ACC112 (cell line): ENCODE results near the gene PLEKHA6.

Experiments used
- H2AFZ ChIP-seq: fragments of 200-600 bp; sonication (generic); one replicate; pipeline ENCODE4 v1.6.0; 2017; ENCODE audit warnings: antibody characterized with exemption, low read length; ENCODE audit not compliant: unreplicated experiment
- H3K27ac ChIP-seq: fragments of 200-600 bp; sonication (generic); 2 replicates; pipeline ENCODE4 v1.5.1; 2014; ENCODE audit warnings: low read depth, mild to moderate bottlenecking, antibody characterized with exemption, low read length, moderate library complexity
- H3K27me3 ChIP-seq: fragments of 200-600 bp; sonication (generic); 2 replicates; pipeline ENCODE4 v1.6.1; 2014; ENCODE audit warnings: mild to moderate bottlenecking, antibody characterized with exemption, low read length, moderate library complexity, mixed read lengths; ENCODE audit not compliant: insufficient read depth
- H3K36me3 ChIP-seq: fragments of 200-600 bp; sonication (generic); 2 replicates; pipeline ENCODE4 v1.6.1; 2016; ENCODE audit warnings: mild to moderate bottlenecking, antibody characterized with exemption, low read length, moderate library complexity, mixed read lengths; ENCODE audit not compliant: insufficient read depth
- H3K4me1 ChIP-seq: fragments of 200-600 bp; sonication (generic); one replicate; pipeline ENCODE4 v1.6.1; 2016; ENCODE audit warnings: low read length, mixed read lengths; ENCODE audit not compliant: insufficient read depth, unreplicated experiment, control insufficient read depth
- H3K4me3 ChIP-seq: fragments of 200-600 bp; sonication (generic); 2 replicates; pipeline ENCODE4 v1.5.1; 2014; ENCODE audit warnings: mild to moderate bottlenecking, low read depth, low read length
- H3K79me2 ChIP-seq: fragments of 200-600 bp; sonication (generic); one replicate; pipeline ENCODE4 v1.6.0; 2016; ENCODE audit warnings: low read length; ENCODE audit not compliant: control insufficient read depth, unreplicated experiment, insufficient read depth

Gene PLEKHA6

GRCh38 chr1:204296431-204296988, 63.2 kb downstream of the PLEKHA6 start:
- Histone ChIP-seq H3K27ac (no peak overlapping the region), H3K4me3 (no peak overlapping the region), H2AFZ (no peak overlapping the region), H3K4me1 (peaks cover 32% of the 10 kb centered on the region), H3K79me2 (no peaks in the 10 kb centered on the region), H3K36me3 (no peaks in the 10 kb centered on the region), H3K27me3 (peaks cover 35% of the 10 kb centered on the region)

- Histone ChIP-seq H3K4me3 (no peak overlapping the region), H3K36me3 (no peaks in the 10 kb centered on the region), H3K27ac (no peak overlapping the region), H3K4me1 (peaks cover 32% of the 10 kb centered on the region), H2AFZ (no peak overlapping the region), H3K79me2 (no peaks in the 10 kb centered on the region), H3K27me3 (peaks cover 34% of the 10 kb centered on the region)
These were observed 64.1 kb downstream of the PLEKHA6 start for GRCh38 chr1:204295671-204296070.

GRCh38 chr1:204294357-204294756, 65.4 kb downstream of the PLEKHA6 start:
- peaks cover 32% of the 10 kb centered on the region for H3K4me1 ChIP-seq
- peak overlapping the region; percentile 8; the same call in 1 of the 2 replicates for H3K4me3 ChIP-seq
- peak overlapping the region; percentile 57; the same call in 1 of the 2 replicates for H3K27ac ChIP-seq
- H3K27me3 ChIP-seq = peaks cover 29% of the 10 kb centered on the region
- no peak overlapping the region for H2AFZ ChIP-seq
- no peaks in the 10 kb centered on the region for H3K79me2 ChIP-seq
- H3K36me3 ChIP-seq = no peaks in the 10 kb centered on the region

- no peaks in the 10 kb centered on the region for H3K79me2 ChIP-seq
- H2AFZ ChIP-seq = no peak overlapping the region
- no peaks in the 10 kb centered on the region for H3K36me3 ChIP-seq
- H3K27me3 ChIP-seq = peaks cover 30% of the 10 kb centered on the region
- peak overlapping the region; percentile 57; the same call in 1 of the 2 replicates for H3K27ac ChIP-seq
- H3K4me3 ChIP-seq = peak overlapping the region; percentile 8; the same call in 1 of the 2 replicates
- peaks cover 32% of the 10 kb centered on the region for H3K4me1 ChIP-seq
These were observed 66.0 kb downstream of the PLEKHA6 start for GRCh38 chr1:204293605-204294337.

GRCh38 chr1:204292740-204293139, 67.0 kb downstream of the PLEKHA6 start:
- Histone ChIP-seq H3K27me3 (peaks cover 31% of the 10 kb centered on the region), H2AFZ (no peak overlapping the region), H3K4me1 (peaks cover 32% of the 10 kb centered on the region), H3K36me3 (no peaks in the 10 kb centered on the region), H3K79me2 (no peaks in the 10 kb centered on the region), H3K4me3 (no peak overlapping the region), H3K27ac (no peak overlapping the region)

- Histone ChIP-seq H3K27me3 (peaks cover 59% of the 10 kb centered on the region), H3K4me3 (no peak overlapping the region), H3K79me2 (no peaks in the 10 kb centered on the region), H3K4me1 (peaks cover 10% of the 10 kb centered on the region), H2AFZ (no peak overlapping the region), H3K27ac (no peak overlapping the region), H3K36me3 (no peaks in the 10 kb centered on the region)
These were observed 70.4 kb downstream of the PLEKHA6 start for GRCh38 chr1:204289280-204289679.

- Histone ChIP-seq H3K27me3 (peaks cover 71% of the 10 kb centered on the region), H3K79me2 (no peaks in the 10 kb centered on the region), H3K4me3 (no peak overlapping the region), H2AFZ (no peak overlapping the region), H3K36me3 (no peaks in the 10 kb centered on the region), H3K4me1 (no peaks in the 10 kb centered on the region), H3K27ac (no peak overlapping the region)
These were observed 71.6 kb downstream of the PLEKHA6 start for GRCh38 chr1:204288021-204288588.

GRCh38 chr1:204287466-204287891, 72.2 kb downstream of the PLEKHA6 start:
- H3K4me3 ChIP-seq = no peak overlapping the region
- H3K4me1 ChIP-seq = no peaks in the 10 kb centered on the region
- H3K27ac ChIP-seq = no peak overlapping the region

GRCh38 chr1:204286831-204287421, 72.8 kb downstream of the PLEKHA6 start:
- H2AFZ ChIP-seq = no peak overlapping the region
- peaks cover 82% of the 10 kb centered on the region for H3K27me3 ChIP-seq
- H3K27ac ChIP-seq = no peak overlapping the region
- H3K4me1 ChIP-seq = no peaks in the 10 kb centered on the region
- H3K36me3 ChIP-seq = no peaks in the 10 kb centered on the region
- H3K79me2 ChIP-seq = no peaks in the 10 kb centered on the region
- H3K4me3 ChIP-seq = no peak overlapping the region

More at GRCh38 chr1:204287466-204287891, 72.2 kb downstream of the PLEKHA6 start:
- Histone ChIP-seq H2AFZ (no peak overlapping the region), H3K36me3 (no peaks in the 10 kb centered on the region), H3K79me2 (no peaks in the 10 kb centered on the region), H3K27me3 (peaks cover 77% of the 10 kb centered on the region)

- H3K27me3 ChIP-seq = peaks cover 86% of the 10 kb centered on the region
- no peaks in the 10 kb centered on the region for H3K4me1 ChIP-seq
- H3K36me3 ChIP-seq = no peaks in the 10 kb centered on the region
- H3K4me3 ChIP-seq = no peak overlapping the region
- no peaks in the 10 kb centered on the region for H3K79me2 ChIP-seq
- no peak overlapping the region for H3K27ac ChIP-seq
- H2AFZ ChIP-seq = no peak overlapping the region
These were observed 73.4 kb downstream of the PLEKHA6 start for GRCh38 chr1:204286315-204286714.
